Erythroblast (primary cell): Measurements from ENCODE around the gene CARS2.
"Not testable (repeated sequence)": the region's sequence is repeated elsewhere in the genome, so short reads cannot be mapped to it uniquely, and the experiment has no call there.

Experiments used
- DNase-seq, 2 experiments: peaks; one replicate each; lab custom pipeline; 2025; lab: John Stamatoyannopoulos, UW
- GATA1 ChIP-seq: IDR thresholded peaks from 2 replicates; pipeline ENCODE4 v1.6.1; 2011; ENCODE audit warnings: low read depth, mild to moderate bottlenecking, control low read depth, low read length, moderate library complexity
- POLR2A ChIP-seq: IDR thresholded peaks from 2 replicates; pipeline ENCODE4 v1.6.1; 2011; ENCODE audit warnings: mild to moderate bottlenecking, low read length

Gene CARS2

DNA sequence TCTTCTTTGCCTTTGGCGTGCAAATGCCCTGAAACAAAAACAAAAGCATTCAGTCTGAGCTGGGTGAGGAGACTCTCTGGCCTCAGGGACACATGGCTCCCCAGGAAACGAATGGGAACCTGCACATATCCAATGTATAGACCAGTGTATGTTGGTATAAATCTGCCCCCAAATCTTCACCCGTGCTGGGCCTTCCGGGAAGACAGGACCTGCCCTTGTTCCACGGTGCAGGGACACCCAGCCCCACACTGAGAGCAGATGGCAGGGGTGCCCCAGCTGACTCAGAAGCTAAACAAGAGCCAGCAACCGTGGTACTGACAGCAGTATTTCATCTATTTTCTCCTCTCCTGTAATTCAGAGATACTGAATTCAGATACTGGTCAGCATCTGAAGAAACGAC is 42.4 kb downstream of the CARS2 start:
- no peak for DNase-seq
- TF ChIP-seq POLR2A: no peak
- TF ChIP-seq GATA1: no peak

DNA sequence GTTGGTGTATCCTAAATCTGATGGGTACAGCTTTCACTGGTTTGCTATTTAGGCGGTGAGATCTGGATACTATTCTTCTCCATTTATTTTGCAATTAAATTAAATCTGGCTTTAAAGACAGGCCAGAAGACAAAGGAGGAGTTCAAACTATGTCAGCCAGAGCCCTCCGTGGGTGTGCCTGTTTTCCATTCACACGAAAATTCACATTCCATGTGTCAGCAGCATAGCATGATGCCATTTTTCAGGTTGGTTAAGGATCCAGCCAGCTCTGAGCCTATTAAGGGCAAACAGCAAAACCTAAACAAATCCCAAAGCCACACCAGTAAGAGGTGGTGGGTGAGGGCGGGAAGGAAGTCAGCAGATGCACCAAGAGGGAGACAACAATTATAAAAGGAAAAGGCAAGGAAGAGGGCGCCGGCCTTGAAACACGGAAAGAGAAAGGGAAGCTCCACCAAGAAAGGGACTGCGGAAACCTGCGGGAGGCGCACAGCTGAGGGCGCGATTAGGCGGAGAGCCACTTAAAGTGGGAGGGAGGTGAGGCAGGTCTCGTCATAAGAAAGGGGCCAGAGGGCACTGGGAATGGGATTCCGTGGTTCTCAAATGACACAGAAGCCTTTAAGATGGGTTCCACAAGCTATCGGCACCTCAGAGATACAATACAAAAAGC is 43.0 kb downstream of the CARS2 start:
- TF ChIP-seq POLR2A (no peak), GATA1 (no peak)

DNA sequence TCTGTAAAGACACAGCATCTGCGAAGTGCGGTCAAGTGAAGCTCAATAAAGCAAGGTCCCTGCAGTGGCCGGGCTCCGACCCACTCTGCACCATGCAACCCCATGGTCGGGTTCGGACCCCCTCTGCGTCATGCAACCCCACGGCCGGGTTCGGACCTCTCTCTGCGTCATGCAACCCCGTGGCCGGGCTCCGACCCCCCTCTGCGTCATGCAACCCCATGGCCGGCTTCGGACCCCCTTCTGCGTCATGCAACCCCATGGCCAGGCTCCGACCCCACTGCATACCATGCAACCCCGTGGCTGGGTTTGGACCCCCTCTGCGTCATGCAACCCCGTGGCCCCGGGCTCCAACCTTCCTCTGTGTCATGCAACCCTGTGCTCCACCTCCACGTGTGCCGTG is 43.8 kb downstream of the CARS2 start:
- no peak for DNase-seq
- no peak for TF ChIP-seq GATA1
- no peak for TF ChIP-seq POLR2A

More for the DNA sequence above, 43.0 kb downstream of the CARS2 start:
- DNase-seq: no peak

DNA sequence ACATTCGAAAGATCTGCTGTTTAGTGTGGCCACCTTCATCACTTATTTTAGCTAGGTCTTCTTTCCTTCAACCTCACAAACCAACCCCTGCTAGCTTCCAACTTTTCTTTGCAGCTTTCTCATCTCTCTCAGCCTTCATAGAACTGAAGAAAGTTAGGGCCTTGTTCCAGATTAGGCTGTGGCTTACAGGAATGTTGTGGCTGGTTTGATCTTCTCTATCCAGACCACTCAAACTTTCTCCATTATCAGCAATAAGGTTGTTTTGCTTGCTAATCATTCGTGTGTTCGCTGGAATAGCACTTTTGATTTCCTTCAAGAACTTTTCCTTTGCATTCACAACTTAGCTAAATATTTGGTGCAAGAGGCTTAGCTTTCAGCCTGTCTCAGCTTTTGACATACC is 44.7 kb downstream of the CARS2 start:
- no peak for DNase-seq

DNA sequence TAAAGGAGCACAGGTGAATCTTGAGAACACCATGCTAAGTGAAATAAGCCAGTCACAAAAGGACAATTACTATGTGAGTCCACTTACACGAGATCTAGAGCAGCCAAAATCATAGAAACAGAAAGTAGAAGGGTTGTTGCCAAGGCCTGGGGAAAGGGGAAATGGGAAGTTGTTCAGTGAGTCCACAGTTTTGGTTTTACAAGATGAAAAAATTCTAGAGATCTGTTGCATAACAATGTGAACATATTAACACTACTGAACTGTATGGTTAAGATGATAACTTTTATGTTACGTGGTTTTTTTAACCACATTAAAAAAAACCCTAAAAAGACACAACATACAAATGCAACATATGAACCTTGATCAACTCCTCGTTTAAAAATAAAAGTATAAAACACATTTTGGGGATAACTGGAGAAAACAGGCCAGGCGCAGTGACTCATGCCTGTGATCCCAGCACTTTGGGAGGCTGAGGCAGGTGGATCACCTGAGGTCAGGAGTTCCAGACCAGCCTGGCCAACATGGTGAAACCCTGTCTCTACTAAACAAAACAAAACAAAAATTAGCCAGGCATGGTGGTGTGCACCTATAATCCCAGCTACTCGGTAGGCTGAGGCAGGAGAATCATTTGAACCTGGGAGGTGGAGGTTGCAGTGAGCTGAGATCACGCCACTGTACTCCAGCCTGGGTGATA is 47.6 kb downstream of the CARS2 start:
- not testable (repeated sequence) for DNase-seq

More for the DNA sequence above, 44.7 kb downstream of the CARS2 start:
- TF ChIP-seq GATA1 (no peak), POLR2A (no peak)

DNA sequence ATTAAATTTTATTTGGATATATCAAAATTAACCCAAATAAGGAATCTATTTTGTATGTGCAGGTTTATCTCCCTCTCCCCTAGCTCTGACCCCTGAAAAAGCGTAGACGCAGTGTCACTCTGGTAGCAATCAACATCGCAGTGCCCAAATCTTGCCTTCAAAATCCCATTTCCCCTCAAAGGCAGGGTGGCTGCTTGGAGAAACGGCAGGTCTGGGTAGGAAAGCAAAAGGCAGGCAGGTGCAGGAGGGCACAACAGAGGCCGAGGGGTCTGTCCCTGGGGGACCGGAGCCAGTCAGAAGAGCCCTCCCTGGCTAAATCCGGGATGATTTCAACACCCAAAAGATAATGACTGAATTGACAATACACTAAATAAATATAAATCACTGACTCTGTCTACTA is 48.7 kb downstream of the CARS2 start:
- DNase-seq: no peak
- no peak for TF ChIP-seq GATA1
- no peak for TF ChIP-seq POLR2A

DNA sequence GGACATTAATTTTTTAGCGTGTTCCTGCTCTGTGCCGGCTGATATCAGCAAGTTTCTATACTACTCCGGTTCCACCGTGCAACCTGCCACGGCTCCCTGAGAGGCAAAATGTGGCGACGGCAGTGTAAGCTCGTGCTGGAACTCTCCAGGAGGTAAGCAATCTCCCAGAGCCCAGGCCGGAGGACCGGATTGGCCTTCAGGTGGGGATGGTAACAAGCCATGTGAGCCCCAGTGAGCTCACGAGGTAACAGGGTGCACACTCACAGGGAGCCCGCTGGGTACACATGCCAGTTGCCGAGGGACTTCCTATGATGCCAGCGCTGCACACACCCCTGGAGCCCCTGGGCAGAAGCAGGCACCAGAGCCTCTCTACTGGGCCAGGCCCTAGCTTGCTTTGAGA is 52.1 kb downstream of the CARS2 start:
- DNase-seq: no peak
- no peak for TF ChIP-seq POLR2A
- TF ChIP-seq GATA1: no peak

DNA sequence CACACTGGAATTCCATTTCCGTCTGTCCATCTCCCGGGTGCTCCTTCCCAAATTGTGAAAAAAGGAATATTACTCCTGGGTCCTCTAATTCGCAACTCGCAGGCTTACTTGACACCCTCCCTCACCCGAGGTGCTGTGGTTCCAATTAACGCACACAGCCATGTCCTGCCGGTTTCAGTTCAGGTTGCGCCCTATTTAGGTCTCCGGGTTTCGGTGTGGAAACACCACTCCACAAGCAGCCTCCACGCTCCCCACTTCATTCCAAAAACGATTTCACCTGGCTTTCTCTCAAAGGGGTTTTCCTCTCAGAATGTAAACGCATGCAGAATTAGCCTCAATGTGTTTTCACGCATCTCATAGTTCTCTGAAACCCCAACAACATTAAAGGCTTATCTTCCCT is 52.6 kb downstream of the CARS2 start:
- DNase-seq: no peak
- TF ChIP-seq GATA1: no peak
- no peak for TF ChIP-seq POLR2A

DNA sequence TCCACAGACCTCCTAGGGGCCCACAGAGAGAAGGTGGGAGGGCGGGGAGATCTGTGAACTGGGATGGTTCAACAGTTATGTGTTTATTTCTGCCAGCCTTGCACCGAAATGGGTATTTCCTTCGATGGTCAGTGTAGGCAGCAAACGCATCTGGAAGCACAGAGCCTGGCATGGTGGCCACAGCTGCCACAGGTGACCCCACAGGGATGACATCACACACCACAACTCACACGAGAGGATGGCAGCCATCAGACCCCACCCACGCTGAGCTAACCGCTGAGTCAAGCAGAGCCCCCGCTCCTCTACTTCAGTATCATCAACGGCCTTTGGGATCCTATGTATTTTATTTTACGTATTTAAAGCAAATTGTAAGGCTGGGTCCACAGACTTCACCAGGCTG is 53.2 kb downstream of the CARS2 start:
- TF ChIP-seq POLR2A: no peak
- TF ChIP-seq GATA1: no peak
- DNase-seq: no peak

DNA sequence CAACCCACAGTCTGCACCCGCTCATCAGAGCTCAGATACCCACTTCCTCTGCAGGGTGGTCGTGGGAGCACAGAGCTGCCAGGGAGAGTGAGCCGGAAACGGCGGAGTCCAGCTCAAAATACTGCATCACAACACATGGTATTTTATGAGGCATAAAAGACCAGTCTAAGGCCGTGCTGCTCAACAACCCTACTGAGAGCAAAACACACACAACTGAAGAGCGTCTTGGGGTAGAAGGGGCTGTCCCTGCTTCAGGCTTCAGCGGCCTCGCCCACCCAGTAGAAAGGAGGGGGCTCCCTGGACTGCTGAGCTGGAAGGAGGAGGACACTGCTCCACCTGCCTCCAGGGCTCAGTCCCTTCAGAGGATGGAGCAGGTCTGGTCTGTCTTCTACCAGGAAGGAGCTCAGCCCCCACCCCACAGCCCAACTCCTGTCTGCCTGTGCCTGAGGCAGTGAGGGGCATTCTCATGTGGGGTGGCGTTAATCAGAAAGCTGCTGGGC is 53.6 kb downstream of the CARS2 start:
- DNase-seq: no peak
- TF ChIP-seq POLR2A (no peak), GATA1 (no peak)

DNA sequence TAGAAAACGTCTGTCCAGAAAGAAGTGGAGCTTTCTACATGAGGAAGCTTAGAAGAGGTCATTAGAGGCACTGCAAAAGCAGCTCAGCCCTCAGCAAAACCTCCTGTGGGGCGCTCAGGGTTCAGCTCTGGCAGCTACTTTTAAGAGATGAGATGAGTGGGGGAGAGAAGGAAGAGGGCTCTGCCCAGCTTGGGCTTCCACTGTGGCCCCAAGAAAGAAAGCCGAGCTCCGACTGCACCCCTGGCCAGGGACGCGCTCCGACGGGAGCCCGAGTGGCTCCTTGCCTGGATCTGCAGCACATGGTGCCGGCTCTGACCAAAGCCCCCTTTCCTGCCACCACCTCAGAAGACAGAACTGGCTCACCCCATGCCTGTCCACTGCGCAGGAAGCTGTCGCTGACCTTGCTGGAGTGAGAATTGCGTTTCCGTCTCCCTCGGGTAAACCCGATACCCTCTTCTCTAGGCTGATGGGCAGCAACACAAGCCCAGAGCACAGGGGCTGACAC is 54.1 kb downstream of the CARS2 start:
- TF ChIP-seq POLR2A: no peak
- no peak for TF ChIP-seq GATA1

DNA sequence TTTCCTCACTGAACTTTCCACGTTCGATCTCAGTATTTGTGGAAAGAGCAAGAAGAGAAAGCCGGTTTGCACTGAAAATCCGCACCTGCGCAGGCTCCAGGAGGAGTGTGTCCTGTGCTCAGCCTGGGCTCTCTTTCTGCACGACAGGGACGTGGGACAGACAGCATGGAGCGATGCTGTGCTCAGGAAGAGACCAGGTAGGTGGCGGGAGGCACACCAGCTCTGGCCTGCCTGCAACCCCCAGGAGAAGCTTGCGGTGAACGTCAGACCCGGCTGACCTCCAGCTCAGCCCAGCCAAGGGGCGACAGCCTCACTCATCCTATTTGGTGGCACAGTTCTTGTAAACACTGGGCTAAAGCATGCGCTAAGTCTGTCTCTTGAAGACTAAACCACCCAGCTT is 54.6 kb downstream of the CARS2 start:
- TF ChIP-seq GATA1 (no peak), POLR2A (no peak)
- no peak for DNase-seq

More for the DNA sequence above, 54.1 kb downstream of the CARS2 start:
- DNase-seq: no peak

DNA sequence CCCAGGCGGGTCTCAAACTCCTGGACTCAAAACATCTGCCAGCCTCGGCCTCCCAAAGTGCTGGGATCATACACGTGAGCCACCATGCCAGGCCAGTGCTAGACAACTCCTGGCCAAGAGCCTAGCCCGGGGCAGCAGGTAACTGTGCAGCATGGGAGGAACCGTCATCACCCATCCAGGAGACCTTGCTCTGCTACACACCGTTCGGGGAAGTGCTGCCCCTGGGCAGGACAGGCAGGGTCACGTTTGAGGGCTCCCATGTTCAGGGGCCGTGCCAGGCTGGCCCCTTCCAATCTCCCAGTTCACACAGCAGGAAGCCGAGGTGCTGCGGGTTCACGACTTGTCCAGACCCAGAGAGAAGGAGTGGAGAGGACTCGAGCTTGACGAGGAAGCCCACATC is 55.5 kb downstream of the CARS2 start:
- no peak for TF ChIP-seq POLR2A
- TF ChIP-seq GATA1: no peak
- DNase-seq: no peak

DNA sequence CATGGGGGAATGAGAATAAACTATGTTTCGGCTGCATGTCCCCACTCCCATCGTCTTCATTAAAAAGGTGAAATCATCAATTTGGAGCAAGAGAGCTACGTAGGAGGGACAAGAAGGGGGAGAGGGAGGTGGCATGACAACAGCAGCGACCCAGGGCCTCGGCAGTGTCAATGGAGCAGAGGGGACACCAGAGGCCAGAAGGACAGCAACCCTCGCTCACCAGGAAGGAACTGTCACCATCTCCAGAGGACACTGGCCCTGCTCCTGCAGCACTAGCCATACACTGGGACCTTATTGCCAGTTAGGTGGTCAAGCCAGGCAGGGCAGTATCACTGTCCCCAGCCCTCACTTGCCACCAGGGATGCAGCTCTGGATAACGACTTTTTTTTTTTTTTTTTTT is 56.4 kb downstream of the CARS2 start:
- no peak for TF ChIP-seq POLR2A
- no peak for TF ChIP-seq GATA1
- DNase-seq: no peak

DNA sequence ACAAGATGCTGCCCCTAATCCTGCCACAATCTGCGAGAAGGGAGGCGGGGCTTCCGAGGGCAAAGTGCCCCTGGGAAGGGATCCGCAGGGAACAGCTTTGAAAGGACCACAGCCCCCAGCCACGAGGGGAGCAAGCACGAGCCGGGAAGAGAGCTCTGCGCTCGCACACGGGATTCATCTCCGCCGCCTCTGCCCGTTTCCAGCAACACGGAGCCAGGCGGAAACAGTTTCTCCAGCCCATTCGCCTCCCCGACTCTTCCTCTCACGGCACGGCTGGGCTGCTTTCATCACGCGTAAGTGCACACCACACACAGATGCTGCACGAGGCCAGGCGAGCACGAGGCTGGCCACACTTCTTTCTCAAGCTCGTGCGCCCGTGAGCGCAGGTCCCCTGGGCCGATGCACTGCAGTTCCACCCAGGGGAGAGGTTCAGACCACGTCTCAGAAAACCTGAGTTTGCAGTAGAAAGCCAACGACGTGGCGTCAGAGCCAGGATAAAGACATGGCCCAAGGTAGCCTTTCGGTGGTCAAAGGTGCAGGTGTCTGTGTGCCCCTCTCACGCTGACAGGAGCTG is 57.0 kb downstream of the CARS2 start:
- DNase-seq: no peak
- TF ChIP-seq GATA1 (no peak), POLR2A (no peak)
